Activated CD4-positive, alpha-beta T cell treated with anti-CD3 and anti-CD28 coated beads, Interleukin-2, amount 10 ng/mL, durations not matched to agents 7 days and 5 days (primary cell): ENCODE data around the gene SCAPER. TPM values are rescaled to one million over a fixed set of nuclear protein-coding genes. Genes with fewer than 3 reads are reported as not detected.

Experiments
- CTCF ChIA-PET: fragments of 350-600 bp; sonication (Branson Sonifier 250); formaldehyde crosslinking; loops from one replicate; lab custom pipeline; 2021; ENCODE audit warnings: antibody characterized with exemption; lab: Charles Lee
- POLR2A ChIA-PET: fragments of 350-600 bp; sonication (Branson Sonifier 250); formaldehyde crosslinking; loops from one replicate; lab custom pipeline; 2021; ENCODE audit warnings: antibody characterized with exemption; lab: Charles Lee
- DNase-seq: peaks from one replicate; pipeline ENCODE4 v3.0.0-alpha.2; 2020
- H3K27ac Mint-ChIP-seq: one replicate; pipeline ENCODE4 v1.8.0; 2021; ENCODE audit warnings: mild to moderate bottlenecking, moderate library complexity, mixed read lengths
- H3K27me3 Mint-ChIP-seq: one replicate; pipeline ENCODE4 v1.8.0; 2021; ENCODE audit warnings: mixed read lengths
- H3K36me3 Mint-ChIP-seq: one replicate; pipeline ENCODE4 v1.8.0; 2021; ENCODE audit warnings: low read depth, mixed read lengths
- H3K4me1 Mint-ChIP-seq: one replicate; pipeline ENCODE4 v1.8.0; 2021; ENCODE audit warnings: mixed read lengths
- H3K4me3 Mint-ChIP-seq: one replicate; pipeline ENCODE4 v1.8.0; 2021; ENCODE audit warnings: mild to moderate bottlenecking, moderate library complexity, mixed read lengths
- H3K9me3 Mint-ChIP-seq: one replicate; pipeline ENCODE4 v1.8.0; 2021; ENCODE audit warnings: mixed read lengths
- total RNA-seq, 2 experiments: library from RNA; stranded (reverse); gene quantifications; one replicate each; pipeline ENCODE4 v1.2.3, GENCODE V29; 2021

The SCAPER gene
- total RNA-seq, 2 experiments from 2014 or later: 28.1 to 28.6 TPM

DNA sequence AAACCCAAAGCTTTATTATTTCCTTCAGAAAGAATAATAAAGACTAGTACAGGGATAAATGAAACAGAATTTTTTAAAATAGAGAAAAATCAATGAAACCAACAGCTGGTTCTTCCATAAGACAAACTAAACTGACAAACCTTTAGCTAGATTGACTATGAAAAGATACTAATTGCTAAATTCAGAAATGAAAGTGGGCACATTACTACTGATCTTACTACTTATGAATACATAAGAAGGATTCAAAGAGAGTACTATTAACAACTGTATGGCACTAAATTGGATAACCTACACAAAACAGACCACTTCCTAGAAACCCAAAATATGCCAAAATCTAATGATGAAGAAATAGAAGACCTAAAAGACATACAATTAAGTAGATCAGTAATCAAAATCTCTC, 290.4 kb downstream of the SCAPER start:
- Mint-ChIP-seq H3K4me3 (no peak overlapping the region), H3K27me3 (no peaks in the 10 kb centered on the region), H3K27ac (no peak overlapping the region), H3K4me1 (peaks cover 2% of the 10 kb centered on the region), H3K36me3 (peaks cover 17% of the 10 kb centered on the region), H3K9me3 (peaks cover 28% of the 10 kb centered on the region)
- no peak for DNase-seq
- ChIA-PET CTCF (interaction anchor here (0.6 kb wide), 1 partner anchor 777 kb away, joined by 4 read pairs; no protein-coding TSS in a partner anchor), POLR2A (no interaction called here)

DNA sequence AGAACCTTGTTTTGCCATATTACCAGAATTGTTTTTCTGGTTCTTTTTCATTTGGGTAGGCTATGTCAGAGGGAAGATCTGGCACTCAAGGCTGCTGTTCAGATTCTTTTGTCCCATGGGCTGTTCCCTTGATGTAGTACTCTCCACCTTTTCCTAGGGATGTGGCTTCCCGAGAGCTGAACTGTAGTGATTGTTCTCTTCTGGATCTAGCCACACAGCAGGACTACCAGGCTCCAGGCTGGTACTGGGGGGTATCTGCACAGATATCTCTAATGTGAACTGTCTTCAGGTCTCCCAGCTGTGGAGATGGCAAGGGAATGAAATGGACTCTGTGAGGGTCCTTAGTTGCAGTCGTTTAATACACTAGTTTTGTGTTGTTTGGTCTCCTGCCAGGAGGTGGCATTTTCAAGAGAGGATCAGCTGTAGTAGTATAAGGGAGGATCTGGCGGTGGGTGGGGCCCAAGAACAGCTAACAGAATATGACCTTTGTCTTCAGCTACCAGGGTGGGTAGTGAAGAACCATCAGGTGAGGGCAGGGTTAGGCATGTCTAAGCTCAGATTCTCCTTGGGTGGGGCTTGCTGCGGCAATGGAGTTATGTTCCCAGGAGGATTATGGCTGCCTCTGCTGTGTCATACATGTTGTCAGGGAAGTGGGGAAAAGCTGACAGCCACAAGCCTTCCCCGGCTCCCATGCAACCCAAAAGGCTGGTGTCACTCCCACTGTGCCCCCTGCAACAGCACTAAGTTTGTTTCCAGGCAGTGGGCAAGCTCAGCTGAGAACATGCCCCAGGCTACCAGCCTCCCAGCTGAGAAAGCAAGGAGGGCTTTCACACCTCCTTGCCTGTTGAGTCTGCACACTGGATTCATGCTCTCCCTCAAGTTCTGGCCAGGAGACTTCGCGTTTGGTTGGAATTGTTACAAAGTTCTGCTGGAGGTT, 316.1 kb downstream of the SCAPER start:
- ChIA-PET POLR2A (no interaction called here), CTCF (no interaction called here)
- Mint-ChIP-seq H3K36me3 (peaks cover 5% of the 10 kb centered on the region), H3K27ac (no peak overlapping the region), H3K27me3 (no peaks in the 10 kb centered on the region), H3K4me3 (no peak overlapping the region), H3K4me1 (no peaks in the 10 kb centered on the region), H3K9me3 (peaks cover under 1% of the 10 kb centered on the region)
- DNase-seq: no peak

DNA sequence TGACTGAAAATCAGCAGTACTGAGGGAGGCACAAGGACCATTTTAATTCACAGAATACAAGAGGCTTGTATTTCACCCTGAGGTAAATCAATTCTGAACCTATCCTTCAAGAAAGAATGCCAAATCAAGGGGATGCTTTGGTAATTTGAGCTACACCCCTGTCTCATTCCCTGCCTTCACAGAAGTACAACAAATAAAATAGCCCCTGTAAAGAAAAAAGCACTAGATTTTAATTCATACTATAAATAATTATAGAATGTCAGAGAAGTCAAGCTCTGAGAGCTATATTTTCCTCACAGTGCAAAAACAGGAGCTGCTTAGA, 319.6 kb downstream of the SCAPER start:
- H3K36me3 Mint-ChIP-seq: peaks cover 11% of the 10 kb centered on the region
- H3K9me3 Mint-ChIP-seq: peaks cover 20% of the 10 kb centered on the region
- no peak overlapping the region for H3K27ac Mint-ChIP-seq
- DNase-seq: no peak
- CTCF ChIA-PET: interaction anchor here (0.9 kb wide), 1 partner anchor 10 kb away, joined by 3 read pairs; no protein-coding TSS in a partner anchor
- no peaks in the 10 kb centered on the region for H3K27me3 Mint-ChIP-seq
- H3K4me1 Mint-ChIP-seq: no peaks in the 10 kb centered on the region
- POLR2A ChIA-PET: no interaction called here
- H3K4me3 Mint-ChIP-seq: no peak overlapping the region

DNA sequence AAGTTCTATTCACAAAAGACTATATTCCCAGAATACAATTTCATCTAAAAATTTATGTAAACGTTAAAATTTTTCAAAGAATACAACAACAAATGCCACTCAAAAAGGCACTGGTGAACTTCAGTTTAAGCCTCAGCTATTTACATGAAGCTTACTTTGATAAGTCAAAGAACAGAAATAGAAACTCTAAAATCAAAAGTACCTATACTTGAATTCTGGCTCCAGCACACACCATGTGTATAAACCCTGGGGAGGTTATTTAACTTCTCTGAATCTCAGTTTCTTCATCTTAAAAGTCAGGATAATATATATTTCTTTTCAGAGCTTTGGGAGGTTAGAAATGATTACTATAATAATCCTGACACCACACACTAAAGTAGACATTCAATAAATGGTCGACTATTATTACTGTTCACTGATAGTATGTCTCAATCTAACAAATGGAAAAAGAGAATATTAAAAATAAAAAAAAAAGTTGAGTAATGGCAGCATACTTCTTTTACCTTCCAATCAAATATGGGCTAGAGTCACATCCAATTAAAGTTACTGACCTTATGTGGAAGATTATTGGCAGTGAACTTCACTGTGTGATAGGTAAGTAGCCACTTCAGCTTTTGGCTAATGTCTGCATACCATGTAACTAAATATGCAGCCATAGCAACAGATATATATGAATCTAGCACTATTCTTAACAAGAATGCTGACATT, 320.1 kb downstream of the SCAPER start:
- Mint-ChIP-seq H3K9me3 (peaks cover 21% of the 10 kb centered on the region), H3K27ac (no peak overlapping the region), H3K27me3 (no peaks in the 10 kb centered on the region), H3K36me3 (peaks cover 11% of the 10 kb centered on the region), H3K4me3 (no peak overlapping the region), H3K4me1 (no peaks in the 10 kb centered on the region)
- CTCF ChIA-PET: no interaction called here
- POLR2A ChIA-PET: no interaction called here
- DNase-seq: no peak

DNA sequence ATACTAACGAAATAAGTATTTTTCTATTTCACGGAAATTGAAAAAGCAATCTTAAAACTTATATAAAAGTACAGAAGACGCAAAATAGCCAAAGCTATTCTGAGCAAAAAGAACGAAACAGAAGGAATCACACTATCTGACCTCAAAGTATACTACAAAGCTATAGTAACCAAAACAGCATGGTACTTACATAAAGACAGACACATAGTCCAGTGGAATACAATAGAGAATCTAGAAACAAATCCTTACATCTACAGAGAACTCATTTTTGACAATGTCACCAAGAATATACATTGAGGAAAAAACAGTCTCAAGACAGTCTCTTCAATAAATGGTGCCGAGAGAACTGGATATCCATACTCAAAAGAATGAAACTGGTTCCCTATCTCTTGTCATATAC, 322.6 kb downstream of the SCAPER start:
- ChIA-PET CTCF (no interaction called here), POLR2A (no interaction called here)
- peaks cover 23% of the 10 kb centered on the region for H3K9me3 Mint-ChIP-seq
- no peak for DNase-seq
- peaks cover 8% of the 10 kb centered on the region for H3K4me1 Mint-ChIP-seq
- no peak overlapping the region for H3K4me3 Mint-ChIP-seq
- H3K27ac Mint-ChIP-seq: no peak overlapping the region
- peaks cover 6% of the 10 kb centered on the region for H3K36me3 Mint-ChIP-seq
- no peaks in the 10 kb centered on the region for H3K27me3 Mint-ChIP-seq

DNA sequence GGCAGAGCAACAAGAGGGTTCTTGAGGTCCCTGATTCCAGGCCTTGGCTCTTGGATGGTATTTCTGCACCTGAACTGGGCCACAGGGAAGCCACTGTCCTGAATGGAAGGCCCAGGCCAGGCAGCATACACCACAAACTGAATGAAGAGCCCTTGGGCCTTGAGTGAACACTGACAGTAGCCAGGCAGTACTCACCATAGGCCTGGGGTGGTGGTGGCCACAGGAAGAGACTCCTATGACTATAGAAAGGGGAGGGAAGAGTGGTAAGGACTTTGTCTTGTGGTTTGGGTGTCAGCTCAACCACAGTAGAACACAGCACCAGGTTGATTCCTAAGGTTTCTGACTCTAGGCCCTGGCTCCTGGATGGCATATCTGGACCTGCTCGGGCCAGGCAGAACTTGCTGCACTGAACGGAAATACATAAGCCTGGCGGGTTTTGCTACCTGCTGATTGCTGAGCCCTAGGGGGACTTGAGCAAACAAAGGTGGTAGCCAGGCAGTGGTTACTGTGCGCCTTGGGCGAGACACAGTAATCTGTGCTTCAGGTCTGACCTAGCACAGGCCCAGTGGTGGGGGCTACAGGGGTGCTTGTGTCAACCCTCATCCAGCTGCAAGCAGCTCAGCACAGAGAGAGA, 327.1 kb downstream of the SCAPER start:
- Mint-ChIP-seq H3K4me3 (no peak overlapping the region), H3K27me3 (no peaks in the 10 kb centered on the region), H3K27ac (no peak overlapping the region), H3K36me3 (peaks cover 6% of the 10 kb centered on the region), H3K9me3 (peaks cover 18% of the 10 kb centered on the region), H3K4me1 (peaks cover 26% of the 10 kb centered on the region)
- DNase-seq: no peak
- ChIA-PET POLR2A (no interaction called here), CTCF (no interaction called here)

DNA sequence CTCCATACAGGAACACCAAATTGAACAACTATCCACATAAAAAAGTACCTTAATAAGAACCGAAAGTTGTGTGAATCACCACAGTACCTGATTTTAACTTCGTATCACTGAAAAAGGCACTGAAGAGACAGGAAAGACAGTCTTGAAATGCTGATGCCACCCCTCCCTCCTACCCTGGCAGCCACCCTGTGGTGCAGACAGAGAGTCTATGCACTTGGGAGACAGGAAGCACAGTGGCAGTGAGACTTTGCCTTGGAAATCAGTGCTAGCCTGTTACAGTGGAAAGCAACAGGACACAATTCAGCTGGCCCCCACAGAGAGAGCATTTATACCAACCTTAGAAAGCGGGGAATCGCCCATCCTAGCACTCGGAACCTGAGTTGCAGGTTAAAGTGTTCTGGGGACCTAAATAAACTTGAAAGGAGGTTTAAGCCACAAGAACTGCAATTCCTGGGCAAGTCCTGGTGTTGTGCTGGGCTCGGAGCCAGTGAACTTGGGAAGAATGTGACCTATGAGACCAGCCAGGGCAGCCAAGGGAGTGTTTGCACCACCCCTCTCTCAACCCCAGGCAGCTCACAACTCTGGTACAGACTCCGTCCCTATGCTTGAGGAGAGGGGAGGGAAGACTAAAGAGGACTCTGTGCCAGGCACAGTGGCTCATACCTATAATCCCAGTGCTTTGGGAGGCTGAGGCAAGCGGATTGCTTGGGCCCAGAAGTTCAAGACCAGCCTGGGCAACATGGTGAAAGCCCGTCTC, 328.4 kb downstream of the SCAPER start:
- DNase-seq: no peak
- Mint-ChIP-seq H3K36me3 (peaks cover 4% of the 10 kb centered on the region), H3K9me3 (peaks cover 13% of the 10 kb centered on the region), H3K4me3 (no peak overlapping the region), H3K27me3 (no peaks in the 10 kb centered on the region), H3K4me1 (peaks cover 26% of the 10 kb centered on the region), H3K27ac (no peak overlapping the region)
- CTCF ChIA-PET: no interaction called here
- POLR2A ChIA-PET: no interaction called here

DNA sequence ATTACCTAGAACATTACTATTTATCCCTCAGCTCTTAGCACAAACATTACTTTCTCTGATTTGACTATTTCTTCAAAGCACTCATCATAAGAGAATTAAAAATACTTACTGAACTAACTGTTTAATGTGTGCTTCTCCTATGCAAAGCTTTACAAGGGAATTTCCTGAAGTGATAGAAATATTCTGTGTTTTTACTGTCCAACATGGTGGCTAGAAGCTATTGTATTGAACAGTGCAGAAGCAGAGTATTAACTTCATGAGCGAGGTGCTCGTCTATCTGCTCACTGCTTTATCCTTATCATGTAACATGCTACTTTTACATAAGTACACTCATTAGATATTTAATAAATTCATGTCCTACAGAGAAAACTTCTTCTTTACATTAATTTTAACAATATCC, 329.5 kb downstream of the SCAPER start:
- peaks cover 1% of the 10 kb centered on the region for H3K36me3 Mint-ChIP-seq
- peaks cover 26% of the 10 kb centered on the region for H3K4me1 Mint-ChIP-seq
- no peak overlapping the region for H3K27ac Mint-ChIP-seq
- no peak overlapping the region for H3K4me3 Mint-ChIP-seq
- CTCF ChIA-PET: interaction anchor here (1.3 kb wide), 1 partner anchor 10 kb away, joined by 3 read pairs; no protein-coding TSS in a partner anchor
- POLR2A ChIA-PET: no interaction called here
- DNase-seq: no peak
- H3K27me3 Mint-ChIP-seq: no peaks in the 10 kb centered on the region
- H3K9me3 Mint-ChIP-seq: peaks cover 7% of the 10 kb centered on the region

DNA sequence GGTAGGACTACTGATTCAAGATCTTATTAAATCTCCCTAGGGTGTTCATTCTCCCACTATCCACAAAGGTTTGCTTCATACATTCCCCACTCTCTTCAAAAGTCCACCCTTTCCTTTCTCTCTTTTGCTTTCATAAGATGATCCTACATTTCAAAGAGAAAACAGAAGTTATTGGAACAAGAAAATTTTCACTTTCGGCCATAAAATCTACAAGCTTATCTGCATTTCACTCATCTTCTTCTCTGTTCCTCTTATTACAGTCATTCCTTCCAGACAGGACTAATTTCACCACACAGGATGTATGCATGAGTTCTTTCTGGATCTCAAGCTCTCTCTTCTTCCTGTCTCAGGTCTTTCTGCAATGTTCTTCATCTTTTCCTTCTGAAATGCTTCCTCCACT, 329.9 kb downstream of the SCAPER start:
- no peak overlapping the region for H3K4me3 Mint-ChIP-seq
- no peak overlapping the region for H3K27ac Mint-ChIP-seq
- ChIA-PET CTCF (interaction anchor here (1.3 kb wide), 1 partner anchor 11 kb away, joined by 3 read pairs; no protein-coding TSS in a partner anchor), POLR2A (no interaction called here)
- no peaks in the 10 kb centered on the region for H3K27me3 Mint-ChIP-seq
- H3K9me3 Mint-ChIP-seq: peaks cover 7% of the 10 kb centered on the region
- DNase-seq: no peak
- H3K36me3 Mint-ChIP-seq: peaks cover 5% of the 10 kb centered on the region
- H3K4me1 Mint-ChIP-seq: peaks cover 26% of the 10 kb centered on the region

DNA sequence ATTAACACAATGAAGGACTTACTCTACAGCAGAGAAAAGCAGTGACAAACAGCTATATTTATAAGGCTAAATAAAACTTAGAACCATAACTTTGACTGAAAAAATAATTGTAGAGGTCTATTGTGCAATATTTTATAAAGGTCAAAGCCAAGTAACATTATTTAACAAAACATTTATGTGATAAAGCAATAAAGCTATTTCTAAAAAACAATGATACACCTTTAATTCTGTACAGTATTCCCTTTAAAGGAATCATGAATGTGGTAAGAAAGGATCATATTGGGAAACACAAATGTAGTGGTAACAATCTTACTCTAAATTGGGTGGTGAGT, 332.2 kb downstream of the SCAPER start:
- ChIA-PET CTCF (interaction anchor here (0.6 kb wide), 1 partner anchor 246 kb away, joined by 4 read pairs; no protein-coding TSS in a partner anchor), POLR2A (no interaction called here)
- peaks cover 22% of the 10 kb centered on the region for H3K4me1 Mint-ChIP-seq
- no peak overlapping the region for H3K27ac Mint-ChIP-seq
- peaks cover 5% of the 10 kb centered on the region for H3K9me3 Mint-ChIP-seq
- no peak for DNase-seq
- H3K27me3 Mint-ChIP-seq: no peaks in the 10 kb centered on the region
- peaks cover 10% of the 10 kb centered on the region for H3K36me3 Mint-ChIP-seq
- H3K4me3 Mint-ChIP-seq: no peak overlapping the region

DNA sequence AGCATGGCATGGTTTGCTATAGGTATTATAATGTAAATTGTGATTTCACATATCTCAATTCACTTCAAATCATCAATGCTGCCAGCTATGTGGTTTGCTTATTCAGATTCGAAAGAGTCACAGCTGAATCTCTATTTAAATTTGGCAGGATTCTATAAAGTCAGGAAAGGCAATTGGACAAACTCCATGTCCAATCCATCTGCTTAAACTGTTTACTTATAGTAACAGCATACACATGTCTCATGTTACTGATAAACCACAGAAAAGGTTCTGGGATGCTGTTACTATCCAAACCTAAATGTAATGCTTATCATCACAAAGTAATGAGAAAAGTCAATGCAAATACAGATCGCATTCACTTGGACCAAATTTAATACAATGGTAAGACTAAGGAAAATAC, 338.9 kb downstream of the SCAPER start:
- no peak overlapping the region for H3K4me3 Mint-ChIP-seq
- no peaks in the 10 kb centered on the region for H3K27me3 Mint-ChIP-seq
- CTCF ChIA-PET: no interaction called here
- peaks cover 10% of the 10 kb centered on the region for H3K36me3 Mint-ChIP-seq
- H3K27ac Mint-ChIP-seq: no peak overlapping the region
- H3K9me3 Mint-ChIP-seq: peaks cover 10% of the 10 kb centered on the region
- H3K4me1 Mint-ChIP-seq: no peaks in the 10 kb centered on the region
- POLR2A ChIA-PET: no interaction called here
- DNase-seq: no peak

DNA sequence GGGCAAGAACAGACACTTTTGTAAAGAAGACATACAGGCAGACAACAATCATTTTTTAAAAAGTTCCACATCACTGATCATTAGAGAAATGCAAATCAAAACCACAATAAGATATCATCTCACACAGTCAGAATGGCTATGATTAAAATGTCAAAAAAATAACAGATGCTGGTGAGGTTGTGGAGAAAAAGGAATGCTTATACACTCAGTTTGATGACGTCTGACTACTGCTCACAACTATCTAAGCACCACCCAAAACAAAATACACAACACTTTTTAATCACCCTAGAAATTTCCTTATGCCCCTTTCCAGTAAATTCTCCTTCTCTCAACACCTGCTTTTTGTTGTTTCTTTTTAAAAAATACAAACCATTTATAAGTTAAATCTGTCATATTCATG, 339.8 kb downstream of the SCAPER start:
- DNase-seq: no peak
- peaks cover 5% of the 10 kb centered on the region for H3K9me3 Mint-ChIP-seq
- CTCF ChIA-PET: no interaction called here

More for the DNA sequence above, 339.8 kb downstream of the SCAPER start:
- Mint-ChIP-seq H3K27me3 (no peaks in the 10 kb centered on the region), H3K4me3 (no peak overlapping the region), H3K4me1 (no peaks in the 10 kb centered on the region), H3K27ac (no peak overlapping the region), H3K36me3 (peaks cover 6% of the 10 kb centered on the region)
- POLR2A ChIA-PET: no interaction called here
